B cell (primary cell): ENCODE data around the gene DHX15. TPM values are rescaled to one million over a fixed set of nuclear protein-coding genes. Genes with fewer than 3 reads are reported as not detected.

Experiments
- ATAC-seq: fragments of 200-7000 bp; cut with Tn5 transposase; one replicate; pipeline ENCODE4 v1.10.0; 2021; ENCODE audit warnings: low read depth, mild to moderate bottlenecking, moderate number of reproducible peaks, moderate library complexity
- CTCF ChIA-PET: fragments of 350-600 bp; sonication (Branson Sonifier 250); formaldehyde crosslinking; loops from one replicate; lab custom pipeline; 2021; ENCODE audit warnings: antibody characterized with exemption, inconsistent platforms; lab: Charles Lee
- POLR2A ChIA-PET: fragments of 350-600 bp; sonication (Branson Sonifier 250); formaldehyde crosslinking; loops from one replicate; lab custom pipeline; 2021; ENCODE audit warnings: antibody characterized with exemption; lab: Charles Lee
- DNase-seq: peaks from one replicate; pipeline ENCODE4 v3.0.0; 2013
- H2AFZ ChIP-seq: 2 replicates; pipeline ENCODE4 v1.6.1; 2012; ENCODE audit warnings: mild to moderate bottlenecking, low read depth, low read length; ENCODE audit not compliant: insufficient read depth, poor library complexity, severe bottlenecking
- H3K27ac ChIP-seq, 2 donors: 1 replicate in 1 of 2; 2 replicates in 1 of 2; pipeline ENCODE4 v1.5.1; 2012 to 2013; ENCODE audit warnings: low read length in 2 of 2, mild to moderate bottlenecking in 2 of 2, moderate library complexity in 1 of 2
- H3K27me3 ChIP-seq, 4 experiments: fragments of 200-600 bp in 1 of 4; sonication (generic) in 1 of 4; replicated peaks in 1 of 4; 1 replicate in 2 of 4; 2 replicates in 2 of 4; pipeline versions ENCODE4 v1.6.1 to v1.7.0; 2013 to 2016; ENCODE audit warnings: low read length in 3 of 4, mild to moderate bottlenecking in 2 of 4, mixed read lengths in 1 of 4, moderate library complexity in 1 of 4; ENCODE audit not compliant: insufficient read depth in 4 of 4, control insufficient read depth in 3 of 4; ENCODE audit errors: control extremely low read depth in 1 of 4
- H3K36me3 ChIP-seq, 2 experiments: replicated peaks in 1 of 2; 1 replicate in 1 of 2; 2 replicates in 1 of 2; pipeline versions ENCODE4 v1.6.1 to v1.7.1; 2013; ENCODE audit warnings: low read length in 1 of 2; ENCODE audit not compliant: insufficient read depth in 2 of 2, control insufficient read depth in 1 of 2; ENCODE audit errors: control extremely low read depth in 1 of 2, extremely low read depth in 1 of 2
- H3K4me1 ChIP-seq, 2 donors: fragments of 200-600 bp in 1 of 2; sonication (generic) in 1 of 2; 1 replicate in 1 of 2; 2 replicates in 1 of 2; pipeline versions ENCODE4 v1.5.1 to v1.6.1; 2013 to 2017; ENCODE audit warnings: low read length in 2 of 2; ENCODE audit not compliant: control insufficient read depth in 2 of 2, insufficient read depth in 2 of 2
- H3K4me2 ChIP-seq: replicated peaks from 2 replicates; pipeline ENCODE3; 2012; ENCODE audit warnings: mild to moderate bottlenecking, low read depth, low read length; ENCODE audit not compliant: poor library complexity, severe bottlenecking
- H3K4me3 ChIP-seq, 5 experiments: fragments of 200-600 bp in 1 of 5; sonication (generic) in 1 of 5; 1 replicate in 3 of 5; 2 replicates in 2 of 5; pipeline versions ENCODE4 v1.5.1 to v1.7.0; 2011 to 2016; ENCODE audit warnings: low read length in 4 of 5, mild to moderate bottlenecking in 4 of 5, low read depth in 2 of 5, control low read depth in 1 of 5, moderate library complexity in 1 of 5; ENCODE audit not compliant: insufficient read depth in 1 of 5; ENCODE audit errors: control extremely low read depth in 1 of 5, extremely low read depth in 1 of 5
- H3K79me2 ChIP-seq: fragments of 200-600 bp; sonication (generic); one replicate; pipeline ENCODE4 v1.6.0; 2016; ENCODE audit warnings: low read length; ENCODE audit not compliant: control insufficient read depth, insufficient read depth
- H3K9ac ChIP-seq: fragments of 200-600 bp; sonication (generic); 2 replicates; pipeline ENCODE4 v1.6.1; 2017; ENCODE audit warnings: mild to moderate bottlenecking, low read length, moderate library complexity
- H3K9me3 ChIP-seq, 3 donors: one replicate each; pipeline versions ENCODE4 v1.6.1 to v1.7.1; 2013; ENCODE audit warnings: low read length in 2 of 3; ENCODE audit not compliant: control insufficient read depth in 2 of 3, insufficient read depth in 1 of 3; ENCODE audit errors: control extremely low read depth in 1 of 3
- H4K20me1 ChIP-seq: 2 replicates; pipeline ENCODE4 v1.6.0; 2012; ENCODE audit warnings: mild to moderate bottlenecking, low read length; ENCODE audit not compliant: insufficient read depth, control insufficient read depth, poor library complexity, severe bottlenecking
- H3K27ac Mint-ChIP-seq: one replicate; pipeline ENCODE4 v1.8.0; 2021; ENCODE audit warnings: mixed read lengths
- H3K27me3 Mint-ChIP-seq: one replicate; pipeline ENCODE4 v1.8.0; 2021; ENCODE audit warnings: mixed read lengths
- H3K4me1 Mint-ChIP-seq: one replicate; pipeline ENCODE4 v1.8.0; 2021; ENCODE audit warnings: mixed read lengths
- H3K4me3 Mint-ChIP-seq: one replicate; pipeline ENCODE4 v1.8.0; 2021; ENCODE audit warnings: mixed read lengths
- H3K9me3 Mint-ChIP-seq: one replicate; pipeline ENCODE4 v1.8.0; 2022; ENCODE audit warnings: mixed read lengths; ENCODE audit not compliant: insufficient read depth
- EZH2 ChIP-seq: IDR thresholded peaks from 2 replicates; pipeline ENCODE4 v1.6.1; 2012; ENCODE audit warnings: borderline replicate concordance, low read depth, mild to moderate bottlenecking, moderate library complexity, low read length; ENCODE audit not compliant: insufficient read depth, poor library complexity, severe bottlenecking
- WGBS: methylation state at CpG from one replicate; pipeline ENCODE4 v1.1.5; 2013; ENCODE audit warnings: missing lambda C conversion rate; ENCODE audit not compliant: insufficient coverage; 5-methylcytosine and 5-hydroxymethylcytosine counted together
- intact Hi-C: fragments of 100-400 bp; cut with micrococcal nuclease; formaldehyde crosslinking; loops from one replicate; pipeline ENCODE4 v1.10.0; 2022
- polyA plus RNA-seq: library from polyadenylated mRNA; depleted of rRNA; stranded (reverse); fragments of >200 nt; gene quantifications from 2 replicates; pipeline ENCODE4 v1.2.3, GENCODE V29; 2012
- total RNA-seq, 2 donors: library from RNA; stranded (reverse); fragments of 120-200 nt in 1 of 2; gene quantifications; 1 replicate in 1 of 2; 2 replicates in 1 of 2; pipeline versions ENCODE4 v1.2.3 to v1.2.4, GENCODE V29; 2013 to 2022
- TF ChIP-seq, protein P1 (sequence below): fragments of 200-600 bp; IDR thresholded peaks from one replicate; pipeline ENCODE4 v1.8.0; 2022; ENCODE audit warnings: antibody characterized with exemption, mild to moderate bottlenecking

The DHX15 gene
- total and polyA plus RNA-seq, 2 donors (not counting 1 experiment from before 2014, with no cell fraction given): 58.8 to 162 TPM

DNA sequence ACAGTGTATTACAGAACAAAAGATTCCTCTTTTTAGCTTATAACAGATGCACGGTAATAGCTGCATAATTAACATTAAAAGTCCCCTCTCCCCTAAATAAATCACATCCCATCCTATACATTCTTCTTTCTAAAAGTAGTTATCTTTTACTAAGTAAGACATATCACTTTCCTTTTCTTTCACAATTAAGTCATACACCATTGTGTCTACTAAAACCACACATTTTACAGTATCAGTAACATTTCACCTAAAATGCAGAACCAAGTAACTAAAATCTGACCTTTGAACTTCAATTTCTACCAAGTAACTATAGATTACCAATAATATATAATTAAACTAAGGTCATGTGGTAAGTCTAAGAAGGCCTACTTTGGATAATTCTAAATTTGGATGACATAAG is 14.2 kb downstream of the DHX15 start:
- H3K36me3 ChIP-seq: peaks cover 2 to 65% of the 10 kb centered on the region in 2 experiments
- no peaks in the 10 kb centered on the region for H3K27me3 ChIP-seq
- POLR2A ChIA-PET: no interaction called here
- intact Hi-C loops: no loop called here
- no peak overlapping the region for H3K4me2 ChIP-seq
- no peak for TF ChIP-seq EZH2
- TF ChIP-seq, protein P1, sequence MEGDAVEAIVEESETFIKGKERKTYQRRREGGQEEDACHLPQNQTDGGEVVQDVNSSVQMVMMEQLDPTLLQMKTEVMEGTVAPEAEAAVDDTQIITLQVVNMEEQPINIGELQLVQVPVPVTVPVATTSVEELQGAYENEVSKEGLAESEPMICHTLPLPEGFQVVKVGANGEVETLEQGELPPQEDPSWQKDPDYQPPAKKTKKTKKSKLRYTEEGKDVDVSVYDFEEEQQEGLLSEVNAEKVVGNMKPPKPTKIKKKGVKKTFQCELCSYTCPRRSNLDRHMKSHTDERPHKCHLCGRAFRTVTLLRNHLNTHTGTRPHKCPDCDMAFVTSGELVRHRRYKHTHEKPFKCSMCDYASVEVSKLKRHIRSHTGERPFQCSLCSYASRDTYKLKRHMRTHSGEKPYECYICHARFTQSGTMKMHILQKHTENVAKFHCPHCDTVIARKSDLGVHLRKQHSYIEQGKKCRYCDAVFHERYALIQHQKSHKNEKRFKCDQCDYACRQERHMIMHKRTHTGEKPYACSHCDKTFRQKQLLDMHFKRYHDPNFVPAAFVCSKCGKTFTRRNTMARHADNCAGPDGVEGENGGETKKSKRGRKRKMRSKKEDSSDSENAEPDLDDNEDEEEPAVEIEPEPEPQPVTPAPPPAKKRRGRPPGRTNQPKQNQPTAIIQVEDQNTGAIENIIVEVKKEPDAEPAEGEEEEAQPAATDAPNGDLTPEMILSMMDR: no peak
- H3K4me1 Mint-ChIP-seq: peaks cover 48% of the 10 kb centered on the region
- H3K27me3 Mint-ChIP-seq: no peaks in the 10 kb centered on the region
- H3K9me3 ChIP-seq: no peaks in the 10 kb centered on the region
- H3K9me3 Mint-ChIP-seq: no peaks in the 10 kb centered on the region
- H3K4me3 ChIP-seq: no peak overlapping the region
- no CpG with 5 or more reads among the region's 1 CpG for WGBS
- H3K4me3 Mint-ChIP-seq: no peak overlapping the region
- CTCF ChIA-PET: no interaction called here
- no peak overlapping the region for H2AFZ ChIP-seq
- peaks cover 88% of the 10 kb centered on the region for H4K20me1 ChIP-seq
- H3K27ac Mint-ChIP-seq: no peak overlapping the region
- no peak overlapping the region for H3K27ac ChIP-seq
- H3K9ac ChIP-seq: no peak overlapping the region
- ATAC-seq: no peak
- no peak for DNase-seq
- H3K79me2 ChIP-seq: peaks cover 100% of the 10 kb centered on the region
- H3K4me1 ChIP-seq: peaks cover 2 to 17% of the 10 kb centered on the region in 2 donors

DNA sequence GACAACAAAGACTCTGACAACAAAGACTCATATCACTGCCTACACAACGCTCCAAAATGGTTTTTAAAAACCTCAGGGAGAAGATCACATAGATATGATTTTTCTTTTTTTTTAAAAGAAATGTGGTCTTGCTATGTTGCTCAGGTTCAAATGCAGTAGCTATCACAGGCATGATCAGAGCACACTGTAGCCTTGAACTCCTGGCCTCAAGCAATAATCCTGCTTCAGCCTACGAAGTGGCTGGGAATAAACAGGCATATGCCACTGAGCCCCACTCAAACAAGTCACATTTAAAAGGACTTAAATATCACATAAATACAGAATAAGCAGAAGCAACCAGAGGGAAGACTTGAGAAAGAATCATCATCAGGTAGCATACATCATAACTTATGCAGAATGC is 14.7 kb downstream of the DHX15 start:
- H3K4me3 Mint-ChIP-seq: no peak overlapping the region
- TF ChIP-seq, protein P1: no peak
- no peak for TF ChIP-seq EZH2
- Histone ChIP-seq H3K79me2 (peaks cover 100% of the 10 kb centered on the region), H2AFZ (no peak overlapping the region), H3K4me3 (no peak overlapping the region), H3K9ac (no peak overlapping the region), H3K9me3 (no peaks in the 10 kb centered on the region), H3K27me3 (no peaks in the 10 kb centered on the region), H3K27ac (no peak overlapping the region), H3K4me1 (peaks cover 2 to 17% of the 10 kb centered on the region in 2 donors), H4K20me1 (peaks cover 89% of the 10 kb centered on the region), H3K36me3 (peaks cover 4 to 65% of the 10 kb centered on the region in 2 experiments), H3K4me2 (no peak overlapping the region)
- no peaks in the 10 kb centered on the region for H3K27me3 Mint-ChIP-seq
- DNase-seq: no peak
- WGBS: 100% methylated on average over 1 of the region's 2 CpGs
- no peak overlapping the region for H3K27ac Mint-ChIP-seq
- intact Hi-C loops: no loop called here
- no peaks in the 10 kb centered on the region for H3K9me3 Mint-ChIP-seq
- ATAC-seq: no peak
- ChIA-PET POLR2A (no interaction called here), CTCF (no interaction called here)
- peaks cover 50% of the 10 kb centered on the region for H3K4me1 Mint-ChIP-seq
